Measurements from ENCODE around the gene ARF6. TPM values are rescaled to one million over a fixed set of nuclear protein-coding genes. Genes with fewer than 3 reads are reported as not detected.

Gene ARF6
- total RNA-seq, 1 experiment from 2014 or later: 88.8 TPM

DNA sequence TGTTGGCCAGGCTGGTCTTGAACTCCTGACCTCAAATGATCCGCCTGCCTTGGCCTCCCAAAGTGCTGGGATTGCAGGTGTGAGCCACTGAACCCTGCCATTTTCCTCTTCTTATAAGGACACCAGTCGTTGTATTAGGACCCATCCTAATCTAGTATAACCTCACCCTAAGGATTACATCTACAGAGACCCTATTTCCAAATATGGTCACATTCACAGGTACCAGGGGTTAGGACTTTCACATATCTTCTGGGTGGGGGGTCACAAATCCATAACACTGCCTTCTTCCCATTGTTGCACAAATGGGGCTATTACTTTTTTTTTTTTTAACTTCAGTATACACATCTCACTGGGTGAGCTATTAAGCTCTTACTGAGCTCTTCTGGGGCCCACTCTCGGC lies 38.6 kb downstream of the ARF6 start:
- ATAC-seq (no peak), DNase-seq (ENCODE audit: low read depth, low spot score) (no peak)
- Histone ChIP-seq H4K20me1 (ENCODE audit: insufficient read depth) (no peaks in the 10 kb centered on the region), H3K4me1 (ENCODE audit: control insufficient read depth in 1 of 2, insufficient read depth in 2 of 2, low read length in 2 of 2) (peaks cover 0 to 12% of the 10 kb centered on the region in 2 experiments; a peak in 3 of 4 replicates), H3K4me2 (ENCODE audit: low read length) (no peak overlapping the region), H3K27me3 (ENCODE audit: insufficient read depth, low read length) (no peaks in the 10 kb centered on the region), H3K9me3 (ENCODE audit: control insufficient read depth in 1 of 2, insufficient read depth in 1 of 2, low read depth in 1 of 2, low read length in 2 of 2) (no peaks in the 10 kb centered on the region), H2AFZ (ENCODE audit: low read depth, low read length, poor library complexity, severe bottlenecking) (no peak overlapping the region), H3K4me3 (replicated peaks in 1 of 2; ENCODE audit: low read depth in 1 of 2, low read length in 2 of 2) (no peak overlapping the region), H3K9me2 (ENCODE audit: insufficient read depth) (no peaks in the 10 kb centered on the region), H3K79me2 (ENCODE audit: insufficient read depth, low read length) (no peaks in the 10 kb centered on the region), H3K9ac (ENCODE audit: low read length) (no peak overlapping the region), H3K27ac (ENCODE audit: low read depth, low read length) (no peak overlapping the region), H3K36me3 (ENCODE audit: control insufficient read depth in 1 of 2, insufficient read depth in 2 of 2, low read length in 2 of 2) (no peaks in the 10 kb centered on the region)
- ChIA-PET POLR2A (no interaction called here), RAD21 (ENCODE audit: low non-redundant PET in 1 of 2, low total read pairs in 2 of 2, uncharacterized antibody in 2 of 2, unreplicated experiment in 2 of 2) (no interaction called here), CTCF (interaction anchor here (1.0 kb wide), 1 partner anchor 52 kb away, joined by 3 read pairs; no protein-coding TSS in a partner anchor)
- no TSS peak for BruUV-seq (replicated peaks)
- intact Hi-C loops (cut with micrococcal nuclease): no loop called here
- TF ChIP-seq JUND (IDR thresholded peaks at IDR 0.05): no peak
- no peak for TF ChIP-seq YY1 (IDR thresholded peaks at IDR 0.05; ENCODE audit: extremely low read depth, insufficient replicate concordance, low read depth, low read length)
- TF ChIP-seq CEBPB (IDR thresholded peaks at IDR 0.05; ENCODE audit: low read depth): no peak
- TF ChIP-seq, protein P1, sequence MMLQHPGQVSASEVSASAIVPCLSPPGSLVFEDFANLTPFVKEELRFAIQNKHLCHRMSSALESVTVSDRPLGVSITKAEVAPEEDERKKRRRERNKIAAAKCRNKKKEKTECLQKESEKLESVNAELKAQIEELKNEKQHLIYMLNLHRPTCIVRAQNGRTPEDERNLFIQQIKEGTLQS (IDR thresholded peaks at IDR 0.05): no peak
- TF ChIP-seq SIN3A (IDR thresholded peaks at IDR 0.05; ENCODE audit: low read depth): no peak
- TF ChIP-seq, protein P2, sequence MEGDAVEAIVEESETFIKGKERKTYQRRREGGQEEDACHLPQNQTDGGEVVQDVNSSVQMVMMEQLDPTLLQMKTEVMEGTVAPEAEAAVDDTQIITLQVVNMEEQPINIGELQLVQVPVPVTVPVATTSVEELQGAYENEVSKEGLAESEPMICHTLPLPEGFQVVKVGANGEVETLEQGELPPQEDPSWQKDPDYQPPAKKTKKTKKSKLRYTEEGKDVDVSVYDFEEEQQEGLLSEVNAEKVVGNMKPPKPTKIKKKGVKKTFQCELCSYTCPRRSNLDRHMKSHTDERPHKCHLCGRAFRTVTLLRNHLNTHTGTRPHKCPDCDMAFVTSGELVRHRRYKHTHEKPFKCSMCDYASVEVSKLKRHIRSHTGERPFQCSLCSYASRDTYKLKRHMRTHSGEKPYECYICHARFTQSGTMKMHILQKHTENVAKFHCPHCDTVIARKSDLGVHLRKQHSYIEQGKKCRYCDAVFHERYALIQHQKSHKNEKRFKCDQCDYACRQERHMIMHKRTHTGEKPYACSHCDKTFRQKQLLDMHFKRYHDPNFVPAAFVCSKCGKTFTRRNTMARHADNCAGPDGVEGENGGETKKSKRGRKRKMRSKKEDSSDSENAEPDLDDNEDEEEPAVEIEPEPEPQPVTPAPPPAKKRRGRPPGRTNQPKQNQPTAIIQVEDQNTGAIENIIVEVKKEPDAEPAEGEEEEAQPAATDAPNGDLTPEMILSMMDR (IDR thresholded peaks at IDR 0.05 in 2 of 3, conservative IDR thresholded peaks at IDR 0.05 in 1 of 3; ENCODE audit: borderline replicate concordance in 1 of 3, insufficient read depth in 1 of 3, low read depth in 2 of 3, low read length in 2 of 3): no peak
- no peak for TF ChIP-seq EZH2 (IDR thresholded peaks at IDR 0.05)
- no peak for TF ChIP-seq RAD21 (IDR thresholded peaks at IDR 0.05; ENCODE audit: low read depth)
- no peak for TF ChIP-seq POLR2A (IDR thresholded peaks at IDR 0.05; ENCODE audit: borderline replicate concordance, extremely low read depth, insufficient read depth, insufficient read length)
- no peak for TF ChIP-seq TCF7L2 (IDR thresholded peaks at IDR 0.05; ENCODE audit: borderline replicate concordance, extremely low read depth, insufficient read depth, insufficient read length)
- no peak for TF ChIP-seq ZNF274 (IDR thresholded peaks at IDR 0.05; ENCODE audit: low read depth, low read length)
- no peak for TF ChIP-seq SP1 (IDR thresholded peaks at IDR 0.05; ENCODE audit: low read depth)
- TF ChIP-seq POLR2AphosphoS5 (IDR thresholded peaks at IDR 0.05; ENCODE audit: low read depth, low read length): no peak
- TF ChIP-seq ZFX (IDR thresholded peaks at IDR 0.05): no peak
- TF ChIP-seq, protein P3, sequence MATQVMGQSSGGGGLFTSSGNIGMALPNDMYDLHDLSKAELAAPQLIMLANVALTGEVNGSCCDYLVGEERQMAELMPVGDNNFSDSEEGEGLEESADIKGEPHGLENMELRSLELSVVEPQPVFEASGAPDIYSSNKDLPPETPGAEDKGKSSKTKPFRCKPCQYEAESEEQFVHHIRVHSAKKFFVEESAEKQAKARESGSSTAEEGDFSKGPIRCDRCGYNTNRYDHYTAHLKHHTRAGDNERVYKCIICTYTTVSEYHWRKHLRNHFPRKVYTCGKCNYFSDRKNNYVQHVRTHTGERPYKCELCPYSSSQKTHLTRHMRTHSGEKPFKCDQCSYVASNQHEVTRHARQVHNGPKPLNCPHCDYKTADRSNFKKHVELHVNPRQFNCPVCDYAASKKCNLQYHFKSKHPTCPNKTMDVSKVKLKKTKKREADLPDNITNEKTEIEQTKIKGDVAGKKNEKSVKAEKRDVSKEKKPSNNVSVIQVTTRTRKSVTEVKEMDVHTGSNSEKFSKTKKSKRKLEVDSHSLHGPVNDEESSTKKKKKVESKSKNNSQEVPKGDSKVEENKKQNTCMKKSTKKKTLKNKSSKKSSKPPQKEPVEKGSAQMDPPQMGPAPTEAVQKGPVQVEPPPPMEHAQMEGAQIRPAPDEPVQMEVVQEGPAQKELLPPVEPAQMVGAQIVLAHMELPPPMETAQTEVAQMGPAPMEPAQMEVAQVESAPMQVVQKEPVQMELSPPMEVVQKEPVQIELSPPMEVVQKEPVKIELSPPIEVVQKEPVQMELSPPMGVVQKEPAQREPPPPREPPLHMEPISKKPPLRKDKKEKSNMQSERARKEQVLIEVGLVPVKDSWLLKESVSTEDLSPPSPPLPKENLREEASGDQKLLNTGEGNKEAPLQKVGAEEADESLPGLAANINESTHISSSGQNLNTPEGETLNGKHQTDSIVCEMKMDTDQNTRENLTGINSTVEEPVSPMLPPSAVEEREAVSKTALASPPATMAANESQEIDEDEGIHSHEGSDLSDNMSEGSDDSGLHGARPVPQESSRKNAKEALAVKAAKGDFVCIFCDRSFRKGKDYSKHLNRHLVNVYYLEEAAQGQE (IDR thresholded peaks at IDR 0.05; ENCODE audit: low read depth): no peak
- no peak for TF ChIP-seq FOSL1 (IDR thresholded peaks at IDR 0.05; ENCODE audit: low read depth)
- TF ChIP-seq SRF (IDR thresholded peaks at IDR 0.05; ENCODE audit: low read depth): no peak
- no peak for TF ChIP-seq EZH2phosphoT487 (IDR thresholded peaks at IDR 0.05; ENCODE audit: borderline replicate concordance)

All from HCT116 (cell line).